Tibial nerve (tissue), 4 donors: Measurements from ENCODE around the gene ASTE1. TPM values are rescaled to one million over a fixed set of nuclear protein-coding genes. Genes with fewer than 3 reads are reported as not detected.

Experiments
- DNase-seq, 2 donors: peaks; one replicate each; pipeline ENCODE4 v3.0.0-alpha.2; 2019; ENCODE audit warnings: low spot score in 2 of 2
- H3K27ac ChIP-seq, 4 donors: fragments of 200-600 bp; sonication (generic) in 3 of 4; one replicate each; pipeline ENCODE4 v1.5.1; 2017 to 2019; ENCODE audit warnings: mild to moderate bottlenecking in 1 of 4
- H3K27me3 ChIP-seq, 2 donors: fragments of 200-600 bp; sonication (generic) in 1 of 2; one replicate each; pipeline versions ENCODE4 v1.5.1 to v1.6.0; 2017 to 2019
- H3K36me3 ChIP-seq, 3 donors: fragments of 200-600 bp; sonication (generic); one replicate each; pipeline ENCODE4 v1.5.1; 2018 to 2019
- H3K4me1 ChIP-seq, 4 donors: fragments of 200-600 bp; sonication (generic) in 3 of 4; one replicate each; pipeline ENCODE4 v1.5.1; 2017 to 2019
- H3K4me3 ChIP-seq, 4 donors: fragments of 200-600 bp; sonication (generic) in 3 of 4; one replicate each; pipeline ENCODE4 v1.5.1; 2017 to 2019; ENCODE audit warnings: mild to moderate bottlenecking in 1 of 4, moderate library complexity in 1 of 4
- H3K9me3 ChIP-seq, 4 donors: fragments of 200-600 bp; sonication (generic) in 3 of 4; one replicate each; pipeline ENCODE4 v1.5.1; 2017 to 2019
- EP300 ChIP-seq, 2 donors: sonication (generic); formaldehyde crosslinking; IDR thresholded peaks; one replicate each; pipeline ENCODE4 v1.6.1; 2017; ENCODE audit warnings: antibody characterized with exemption in 2 of 2, mild to moderate bottlenecking in 1 of 2
- POLR2A ChIP-seq, 2 donors: fragments of 450-650 bp; IDR thresholded peaks; one replicate each; pipeline ENCODE4 v1.6.1; 2017; ENCODE audit warnings: antibody characterized with exemption in 2 of 2, mild to moderate bottlenecking in 2 of 2, moderate library complexity in 2 of 2
- WGBS, 2 donors: methylation state at CpG; one replicate each; pipeline ENCODE4 v1.1.5; 2018; 5-methylcytosine and 5-hydroxymethylcytosine counted together
- total RNA-seq, 4 donors: library from RNA; depleted of rRNA; stranded (reverse); fragments of >200 nt; gene quantifications; one replicate each; pipeline ENCODE4 v1.1.0, GENCODE V29; 2016
- TF ChIP-seq, protein P1 (sequence below), 5 experiments: fragments of 200-600 bp in 3 of 5; fragments of 450-650 bp in 2 of 5; sonication (generic) in 3 of 5; IDR thresholded peaks; one replicate each; pipeline ENCODE4 v1.5.1; 2016 to 2019; ENCODE audit warnings: antibody characterized with exemption in 5 of 5, mild to moderate bottlenecking in 3 of 5, moderate library complexity in 2 of 5

ASTE1 gene
- total RNA-seq, 4 donors from 2014 or later: 5.2 to 8.1 (median 6.3) TPM

DNA sequence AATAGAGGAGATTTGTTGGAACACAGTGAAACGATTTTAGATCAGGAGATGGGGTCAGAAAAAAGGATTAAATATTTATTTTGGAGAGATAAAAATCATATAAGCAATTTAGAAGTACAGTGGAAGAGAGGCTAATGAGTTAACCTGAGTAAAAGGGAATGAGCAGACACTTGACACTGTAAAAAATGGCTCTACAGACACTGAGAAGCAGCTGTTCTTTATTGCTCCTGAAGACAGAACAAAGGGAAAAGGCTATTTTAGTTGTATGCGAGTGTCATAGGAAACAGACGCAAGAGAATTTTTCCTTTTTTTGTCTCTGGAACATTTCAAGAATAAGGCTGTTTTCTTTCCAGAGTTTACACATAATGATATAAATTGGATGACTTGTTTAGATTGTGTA lies 34.3 kb downstream of the ASTE1 start:
- Histone ChIP-seq H3K9me3 (no peaks in the 10 kb centered on the region), H3K4me3 (no peak overlapping the region), H3K36me3 (peaks cover 0 to 53% (median 0%) of the 10 kb centered on the region in 3 donors), H3K4me1 (no peaks in the 10 kb centered on the region), H3K27me3 (no peaks in the 10 kb centered on the region), H3K27ac (no peak overlapping the region)
- no peak for DNase-seq
- TF ChIP-seq POLR2A (IDR thresholded peaks at IDR 0.05) (no peak), EP300 (IDR thresholded peaks at IDR 0.05) (no peak)
- TF ChIP-seq, protein P1, sequence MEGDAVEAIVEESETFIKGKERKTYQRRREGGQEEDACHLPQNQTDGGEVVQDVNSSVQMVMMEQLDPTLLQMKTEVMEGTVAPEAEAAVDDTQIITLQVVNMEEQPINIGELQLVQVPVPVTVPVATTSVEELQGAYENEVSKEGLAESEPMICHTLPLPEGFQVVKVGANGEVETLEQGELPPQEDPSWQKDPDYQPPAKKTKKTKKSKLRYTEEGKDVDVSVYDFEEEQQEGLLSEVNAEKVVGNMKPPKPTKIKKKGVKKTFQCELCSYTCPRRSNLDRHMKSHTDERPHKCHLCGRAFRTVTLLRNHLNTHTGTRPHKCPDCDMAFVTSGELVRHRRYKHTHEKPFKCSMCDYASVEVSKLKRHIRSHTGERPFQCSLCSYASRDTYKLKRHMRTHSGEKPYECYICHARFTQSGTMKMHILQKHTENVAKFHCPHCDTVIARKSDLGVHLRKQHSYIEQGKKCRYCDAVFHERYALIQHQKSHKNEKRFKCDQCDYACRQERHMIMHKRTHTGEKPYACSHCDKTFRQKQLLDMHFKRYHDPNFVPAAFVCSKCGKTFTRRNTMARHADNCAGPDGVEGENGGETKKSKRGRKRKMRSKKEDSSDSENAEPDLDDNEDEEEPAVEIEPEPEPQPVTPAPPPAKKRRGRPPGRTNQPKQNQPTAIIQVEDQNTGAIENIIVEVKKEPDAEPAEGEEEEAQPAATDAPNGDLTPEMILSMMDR (IDR thresholded peaks at IDR 0.05): no peak
- WGBS, 2 donors: 81 to 87% methylated on average over 3 of the region's 3 CpGs

DNA sequence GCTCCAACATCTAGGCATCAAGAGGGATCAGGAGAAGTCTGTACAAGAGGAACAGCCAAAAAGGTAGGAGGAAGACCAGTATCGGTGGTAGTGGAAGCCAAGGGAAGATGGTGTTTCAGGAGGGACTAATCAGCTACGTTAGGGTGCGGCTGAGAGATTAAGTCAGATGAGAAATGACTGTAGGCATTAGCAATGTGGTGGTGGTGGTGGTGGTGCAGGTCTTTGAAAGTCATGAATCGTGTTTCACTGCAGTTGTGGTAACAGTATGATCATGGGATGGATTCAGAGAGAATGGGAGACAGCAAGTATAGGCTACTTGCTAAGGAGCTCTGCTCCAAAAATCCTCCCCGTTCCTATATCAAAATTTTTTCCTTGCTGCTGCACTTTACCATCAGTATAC lies 35.5 kb downstream of the ASTE1 start:
- no peaks in the 10 kb centered on the region for H3K4me1 ChIP-seq
- DNase-seq: no peak
- WGBS, 2 donors: 94 to 95% methylated on average over 5 of the region's 5 CpGs
- TF ChIP-seq POLR2A (IDR thresholded peaks at IDR 0.05): no peak
- TF ChIP-seq EP300 (IDR thresholded peaks at IDR 0.05): no peak
- TF ChIP-seq, protein P1 (IDR thresholded peaks at IDR 0.05): no peak
- H3K27me3 ChIP-seq: no peaks in the 10 kb centered on the region
- no peak overlapping the region for H3K27ac ChIP-seq
- H3K4me3 ChIP-seq: no peak overlapping the region
- H3K36me3 ChIP-seq: peaks cover 0 to 43% (median 0%) of the 10 kb centered on the region in 3 donors
- H3K9me3 ChIP-seq: no peaks in the 10 kb centered on the region

DNA sequence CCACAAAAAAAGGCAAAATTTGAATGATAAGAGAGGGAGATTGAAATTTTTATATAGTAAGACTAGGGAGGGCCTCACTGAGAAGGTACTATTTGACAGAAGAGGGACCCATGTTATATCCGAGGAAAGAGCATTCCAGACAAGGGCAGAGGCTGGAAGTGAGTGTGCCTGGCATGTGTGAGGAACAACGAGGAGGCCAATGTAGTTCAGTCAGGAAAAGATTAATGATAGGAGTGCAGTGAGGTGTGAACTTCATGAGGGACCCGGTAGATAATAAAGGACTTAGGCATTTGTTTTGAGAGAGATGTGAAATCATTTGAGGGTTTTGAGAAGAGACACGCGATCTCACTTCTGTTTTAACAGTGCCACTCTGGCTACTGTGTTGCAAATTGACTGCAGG lies 36.3 kb downstream of the ASTE1 start:
- Histone ChIP-seq H3K9me3 (no peaks in the 10 kb centered on the region), H3K27ac (no peak overlapping the region), H3K36me3 (peaks cover 0 to 35% (median 0%) of the 10 kb centered on the region in 3 donors), H3K27me3 (no peaks in the 10 kb centered on the region), H3K4me3 (no peak overlapping the region), H3K4me1 (no peaks in the 10 kb centered on the region)
- DNase-seq: no peak
- 67 to 70% methylated on average over 5 of the region's 5 CpGs for WGBS, 2 donors
- TF ChIP-seq EP300 (IDR thresholded peaks at IDR 0.05) (no peak), POLR2A (IDR thresholded peaks at IDR 0.05) (no peak)
- TF ChIP-seq, protein P1 (IDR thresholded peaks at IDR 0.05): no peak

DNA sequence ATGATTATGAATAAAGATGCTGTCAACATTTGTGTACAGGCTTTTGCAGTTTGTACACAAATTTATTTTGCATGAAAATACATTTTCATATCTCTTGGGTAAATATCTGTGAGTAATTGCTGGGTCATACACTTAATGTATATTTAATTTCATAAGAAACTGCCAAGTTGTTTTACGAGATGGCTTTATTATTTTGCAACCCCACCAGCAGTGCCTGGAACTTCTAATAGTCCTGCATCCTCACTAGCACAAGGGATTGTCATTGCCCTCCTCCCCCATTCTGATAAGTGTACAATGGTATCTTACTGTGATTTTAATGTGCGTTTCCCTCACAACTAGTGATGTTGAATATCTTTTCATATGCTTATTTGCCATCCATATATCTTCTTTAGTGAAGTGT lies 45.2 kb downstream of the ASTE1 start:
- H3K4me1 ChIP-seq: no peaks in the 10 kb centered on the region
- H3K36me3 ChIP-seq: peaks cover 0 to 16% (median 0%) of the 10 kb centered on the region in 3 donors
- WGBS, 2 donors: 87 to 94% methylated on average over 2 of the region's 2 CpGs
- no peaks in the 10 kb centered on the region for H3K9me3 ChIP-seq
- no peak overlapping the region for H3K27ac ChIP-seq
- no peaks in the 10 kb centered on the region for H3K27me3 ChIP-seq
- H3K4me3 ChIP-seq: no peak overlapping the region
- no peak for DNase-seq
- TF ChIP-seq POLR2A (IDR thresholded peaks at IDR 0.05) (no peak), EP300 (IDR thresholded peaks at IDR 0.05) (no peak)
- TF ChIP-seq, protein P1 (IDR thresholded peaks at IDR 0.05): no peak

- DNase-seq: no peak
- 90 to 95% methylated on average over 2 of the region's 2 CpGs for WGBS, 2 donors
- H3K9me3 ChIP-seq: no peaks in the 10 kb centered on the region
- no peak overlapping the region for H3K4me3 ChIP-seq
- TF ChIP-seq EP300 (IDR thresholded peaks at IDR 0.05): no peak
- TF ChIP-seq, protein P1 (IDR thresholded peaks at IDR 0.05): no peak
- no peak for TF ChIP-seq POLR2A (IDR thresholded peaks at IDR 0.05)
- H3K27ac ChIP-seq: no peak overlapping the region
- H3K27me3 ChIP-seq: no peaks in the 10 kb centered on the region
- no peaks in the 10 kb centered on the region for H3K4me1 ChIP-seq
- peaks cover 0 to 31% (median 5%) of the 10 kb centered on the region in 3 donors for H3K36me3 ChIP-seq
These were observed 47.5 kb downstream of the ASTE1 start for GRCh38 chr3:130979117-130979516.
